ENCODE measurements around the gene GP9.
A peak's percentile ranks its signal among the peaks of the same experiment; 100 is the strongest.

The GP9 gene

DNA sequence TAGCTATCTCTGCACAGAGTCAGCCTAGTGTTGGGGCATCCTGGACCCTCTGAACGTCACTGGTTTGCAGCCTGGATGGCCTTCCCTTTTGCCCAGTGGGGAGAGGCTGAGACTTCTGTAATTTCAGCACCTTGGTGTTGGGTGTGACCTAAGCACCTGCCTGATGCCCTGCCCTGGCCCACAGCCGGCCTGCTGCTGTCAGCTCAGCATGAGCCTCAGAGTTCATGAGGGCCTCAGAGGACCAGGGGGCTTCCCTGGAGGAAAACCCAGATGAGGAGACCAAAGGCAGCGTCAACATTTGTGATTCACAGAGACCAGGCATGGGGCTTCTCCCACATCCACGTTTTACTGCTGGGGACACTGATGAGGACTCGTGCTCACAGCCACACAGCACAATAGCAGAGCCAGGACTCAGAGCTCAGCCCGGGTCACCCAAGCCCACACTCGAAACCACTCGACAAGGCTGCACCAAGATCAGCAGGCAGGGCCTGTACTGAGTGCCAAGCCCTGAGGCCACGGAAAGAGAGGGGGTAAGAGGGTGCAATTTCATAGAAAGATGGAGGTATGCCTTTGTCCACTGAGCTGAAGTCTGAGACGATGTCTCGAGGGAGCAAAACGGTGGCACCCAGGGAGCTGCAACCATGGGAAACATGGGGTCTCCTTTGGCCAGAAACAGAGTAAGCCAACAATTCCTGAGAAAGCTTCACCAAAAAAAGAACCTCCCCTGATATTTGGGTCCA lies 9.9 kb upstream of the GP9 start:
- TF ChIP-seq POLR2A (IDR thresholded peaks at IDR 0.05; ENCODE audit: low read length) (no peak), GATA1 (IDR thresholded peaks at IDR 0.05; ENCODE audit: low read depth, low read length) (no peak)

DNA sequence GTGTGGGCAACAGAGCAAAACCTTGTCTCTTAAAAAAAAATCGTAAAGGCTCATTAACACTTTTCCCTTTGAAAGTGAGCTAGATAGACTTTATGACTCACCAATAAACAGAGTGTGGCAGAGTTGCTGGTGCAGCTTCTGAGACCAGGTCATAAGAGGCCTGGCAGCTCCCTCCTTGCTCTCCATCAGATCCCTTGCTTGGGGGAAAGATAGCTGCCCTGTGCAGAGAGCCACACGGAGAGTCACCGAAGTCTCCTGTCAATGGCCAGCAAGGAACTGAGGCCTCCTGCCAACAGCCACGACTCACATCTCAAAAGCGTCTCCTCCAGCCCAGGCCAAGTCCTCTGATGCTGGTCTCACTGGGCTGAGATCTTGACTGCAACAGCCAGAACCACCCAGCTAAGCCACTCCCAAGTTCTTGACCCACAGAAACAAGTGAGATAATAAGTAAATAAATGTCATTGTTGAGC lies 8.7 kb upstream of the GP9 start:
- peak; percentile 73 to 76 for DNase-seq
- peak; percentile 14 for TF ChIP-seq POLR2A (IDR thresholded peaks at IDR 0.05; ENCODE audit: low read length)
- no peak for TF ChIP-seq GATA1 (IDR thresholded peaks at IDR 0.05; ENCODE audit: low read depth, low read length)

More for the DNA sequence above, 9.9 kb upstream of the GP9 start:
- DNase-seq = no peak

DNA sequence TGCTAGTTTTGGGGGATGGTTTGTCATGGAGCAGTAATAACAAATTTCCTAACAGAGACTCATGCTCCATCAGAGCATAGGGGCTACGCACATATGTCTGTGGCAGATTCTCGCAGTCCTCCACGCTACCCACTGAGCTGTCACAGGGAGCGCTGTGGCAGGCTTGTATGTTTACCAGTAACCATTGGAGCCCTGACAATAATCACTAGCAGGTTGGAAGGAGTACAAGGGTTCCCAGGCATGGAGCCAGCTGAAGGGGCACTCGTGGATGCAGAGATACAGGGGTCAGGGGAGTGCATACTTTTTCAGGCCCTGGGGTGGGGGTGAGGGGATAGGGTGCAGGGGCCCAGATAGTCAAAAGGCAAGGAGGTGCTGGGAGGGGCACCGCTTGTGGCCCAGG lies 7.9 kb upstream of the GP9 start:
- TF ChIP-seq GATA1 (IDR thresholded peaks at IDR 0.05; ENCODE audit: low read depth, low read length) (no peak), POLR2A (IDR thresholded peaks at IDR 0.05; ENCODE audit: low read length) (no peak)

DNA sequence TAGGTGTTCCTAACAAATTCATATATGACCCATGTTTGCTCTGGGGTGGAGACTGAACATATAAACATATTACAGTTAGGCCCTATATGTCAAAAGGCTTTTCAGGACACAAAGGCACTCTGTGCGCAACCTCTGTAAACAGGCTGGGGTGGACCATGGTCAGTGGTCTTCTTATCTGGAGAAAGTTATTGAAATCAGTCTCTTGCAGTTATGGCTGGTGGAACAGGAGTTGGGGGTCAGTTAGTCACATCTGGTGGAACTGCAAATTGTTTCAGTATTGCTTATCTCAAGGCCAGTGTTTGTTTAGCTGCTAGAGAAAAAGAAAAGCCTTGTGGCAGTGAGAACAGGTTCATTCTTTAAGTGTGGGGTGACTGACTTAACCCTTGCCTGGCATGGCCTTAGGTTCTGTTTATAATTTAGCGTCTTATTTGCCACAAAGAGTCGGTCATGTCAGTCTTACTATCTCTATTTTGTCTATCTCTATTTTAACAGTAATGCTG lies 5.9 kb upstream of the GP9 start:
- peak; percentile 74 to 94 for DNase-seq
- TF ChIP-seq POLR2A (IDR thresholded peaks at IDR 0.05; ENCODE audit: low read length) = peak; percentile 21
- TF ChIP-seq GATA1 (IDR thresholded peaks at IDR 0.05; ENCODE audit: low read depth, low read length) = peak; percentile 19

More for the DNA sequence above, 7.9 kb upstream of the GP9 start:
- DNase-seq = peak; percentile 79 to 93

DNA sequence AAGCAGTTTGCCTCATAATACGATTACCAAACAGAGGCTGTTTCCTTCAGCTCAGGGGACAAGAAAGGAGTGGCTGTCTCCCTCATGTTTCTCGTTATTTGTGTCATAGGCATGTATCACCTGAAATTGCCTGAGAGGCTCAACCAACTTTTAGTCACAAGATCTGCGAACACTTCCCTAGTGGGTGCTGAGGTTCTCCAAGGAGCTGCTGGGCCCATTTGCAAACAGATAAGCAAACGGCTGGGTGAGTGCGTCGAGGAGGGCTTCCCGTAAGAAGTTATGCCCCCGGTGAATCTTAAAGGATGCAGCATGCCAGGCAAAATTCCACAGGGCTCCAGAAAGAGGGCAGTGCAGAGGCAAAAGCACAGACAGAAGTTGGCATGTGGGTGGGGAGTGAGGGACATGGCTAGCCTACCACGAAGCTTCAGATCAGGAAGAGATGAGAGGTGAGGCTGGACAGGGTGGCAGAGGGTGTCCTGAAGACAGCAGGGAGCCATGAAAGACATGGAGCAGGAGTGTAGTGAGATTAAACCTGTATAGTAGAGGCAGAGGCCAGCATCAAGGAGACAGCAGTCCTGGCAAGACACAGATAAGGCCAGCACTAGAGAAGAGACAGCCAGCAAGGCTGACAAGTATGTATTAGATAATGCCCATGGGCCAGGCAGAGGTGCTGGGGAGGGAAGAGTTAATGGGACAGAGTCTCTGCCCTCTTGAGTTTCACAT lies 4.0 kb upstream of the GP9 start:
- TF ChIP-seq GATA1 (IDR thresholded peaks at IDR 0.05; ENCODE audit: low read depth, low read length) = peak; percentile 67
- TF ChIP-seq POLR2A (IDR thresholded peaks at IDR 0.05; ENCODE audit: low read length) = peak; percentile 69
- peak; percentile 85 to 95 for DNase-seq

DNA sequence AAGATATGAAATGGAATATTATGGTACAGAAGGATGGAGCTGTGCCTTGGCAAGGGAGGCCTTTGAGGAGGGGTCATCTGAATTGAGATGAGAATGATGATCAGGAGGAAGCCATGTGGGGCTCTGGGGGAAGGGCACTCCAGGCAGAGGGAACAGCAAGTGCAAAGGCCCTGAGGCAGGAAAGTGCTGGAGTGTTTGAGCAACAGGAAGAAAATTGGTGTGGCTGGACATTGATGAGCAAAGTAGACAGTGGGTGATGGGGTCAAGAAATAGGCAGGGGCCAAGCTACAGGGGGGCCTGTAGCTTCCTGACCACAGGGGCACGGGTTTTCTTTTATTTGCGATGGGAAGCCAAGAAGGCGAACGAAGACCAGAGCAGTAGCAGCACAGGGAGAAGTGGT lies 3.3 kb upstream of the GP9 start:
- no peak for DNase-seq
- TF ChIP-seq GATA1 (IDR thresholded peaks at IDR 0.05; ENCODE audit: low read depth, low read length) (no peak), POLR2A (IDR thresholded peaks at IDR 0.05; ENCODE audit: low read length) (no peak)

DNA sequence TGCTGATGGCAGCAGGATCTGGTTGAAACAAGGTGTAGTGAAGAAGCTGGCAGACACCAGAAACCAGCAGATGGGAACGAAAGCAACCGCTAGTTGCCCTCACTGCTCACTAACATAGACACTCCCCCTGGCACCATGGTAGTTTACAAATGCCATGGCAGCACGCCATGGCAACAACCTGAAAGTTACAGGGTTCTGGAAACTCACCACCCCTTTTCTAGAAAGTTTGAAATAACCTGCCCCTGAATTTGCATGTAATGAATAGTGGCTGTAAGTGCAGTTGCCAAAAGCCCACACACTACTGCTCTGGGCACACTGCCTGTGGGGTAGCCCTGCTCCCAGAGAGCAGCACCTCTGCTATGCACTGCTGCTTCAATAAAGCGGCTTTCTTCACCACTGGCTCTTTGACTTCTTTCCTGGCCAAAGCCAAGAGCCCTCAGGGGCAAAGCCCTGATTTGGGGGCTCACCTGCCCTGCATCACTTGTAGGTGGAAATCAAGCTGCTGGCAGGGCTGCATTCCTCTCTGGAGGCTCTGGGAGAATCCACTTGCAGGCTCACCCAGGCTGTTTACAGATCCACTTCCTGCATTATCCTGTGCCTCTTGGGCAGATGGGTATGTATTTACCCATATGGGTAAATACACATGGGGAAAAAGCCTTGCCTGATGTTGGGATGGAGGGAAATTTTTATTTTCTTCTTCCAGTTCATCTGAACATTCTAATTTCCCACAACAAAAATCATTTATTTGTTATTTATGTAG lies 2.0 kb upstream of the GP9 start:
- TF ChIP-seq POLR2A (IDR thresholded peaks at IDR 0.05; ENCODE audit: low read length) = peak; percentile 52
- no peak for TF ChIP-seq GATA1 (IDR thresholded peaks at IDR 0.05; ENCODE audit: low read depth, low read length)
- no peak for DNase-seq

DNA sequence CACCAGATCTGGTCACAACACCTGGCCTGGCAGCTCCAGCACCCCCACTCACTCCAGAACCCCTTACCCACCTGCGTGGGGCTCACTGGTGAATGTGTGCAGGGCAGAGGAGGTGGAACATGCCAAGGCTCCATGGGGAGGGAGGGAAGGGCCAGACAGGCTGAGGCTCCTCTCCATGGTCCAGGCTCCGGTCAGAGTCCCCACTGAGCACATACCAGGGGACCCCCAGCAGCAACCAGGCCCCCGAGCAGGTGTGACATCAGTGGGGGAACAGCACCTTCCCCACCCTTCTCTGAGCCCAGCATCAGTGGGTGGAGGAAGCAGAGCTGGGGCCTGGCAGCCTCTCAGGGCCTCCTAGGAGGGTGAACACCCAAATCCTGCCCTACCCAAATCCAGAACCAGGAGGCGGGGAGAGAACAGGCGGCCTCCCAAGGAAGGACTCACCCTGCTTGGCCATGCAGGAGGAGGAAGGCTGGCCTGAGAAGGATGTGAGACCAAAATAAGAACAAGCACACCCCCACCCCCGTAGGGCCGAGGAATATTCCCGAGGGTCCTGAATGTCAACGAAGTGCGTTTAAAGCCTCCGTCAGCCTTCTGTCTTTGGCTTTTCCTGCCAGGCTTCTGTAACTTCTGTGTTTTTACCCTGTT lies 1.1 kb upstream of the GP9 start:
- TF ChIP-seq GATA1 (IDR thresholded peaks at IDR 0.05; ENCODE audit: low read depth, low read length) = no peak
- TF ChIP-seq POLR2A (IDR thresholded peaks at IDR 0.05; ENCODE audit: low read length) = no peak

DNA sequence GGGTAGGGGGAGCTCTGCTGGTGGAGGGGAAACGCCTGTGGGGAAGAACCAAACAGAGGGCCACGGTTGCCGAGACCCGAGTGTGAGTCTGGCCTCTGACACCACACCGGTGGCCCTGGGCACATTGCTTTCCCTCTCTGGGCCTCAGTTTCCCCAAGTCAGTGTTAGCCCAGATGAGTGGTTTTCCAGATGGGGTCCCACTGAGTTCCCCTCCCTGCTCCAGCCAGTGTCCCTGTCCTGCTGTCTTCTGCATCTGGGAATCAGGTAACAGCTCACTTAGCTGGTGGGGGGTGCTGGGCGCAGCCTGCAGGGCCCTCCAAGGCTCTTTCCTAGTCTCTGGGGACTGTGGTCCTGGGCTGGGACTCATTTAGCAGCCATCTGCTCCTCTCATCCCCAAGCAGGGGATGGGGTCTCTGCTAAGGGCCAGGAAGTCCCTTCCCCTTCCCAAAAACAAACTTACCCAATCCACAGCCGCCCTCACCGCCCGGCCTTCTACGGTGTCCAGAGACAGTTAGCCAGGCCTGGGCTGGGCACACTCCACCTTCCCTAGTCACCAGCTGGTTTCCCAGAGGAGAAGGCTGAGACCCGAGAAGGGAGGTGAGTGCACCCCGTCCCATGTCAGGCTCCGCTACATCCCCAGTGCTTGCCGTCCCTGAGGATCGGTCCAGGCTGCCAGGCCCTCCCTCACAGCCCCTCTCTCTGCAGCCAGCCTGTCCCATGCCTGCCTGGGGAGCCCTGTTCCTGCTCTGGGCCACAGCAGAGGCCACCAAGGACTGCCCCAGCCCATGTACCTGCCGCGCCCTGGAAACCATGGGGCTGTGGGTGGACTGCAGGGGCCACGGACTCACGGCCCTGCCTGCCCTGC lies 676 bp downstream of the GP9 start:
- DNase-seq = no peak
- TF ChIP-seq POLR2A (IDR thresholded peaks at IDR 0.05; ENCODE audit: low read length) = no peak
- TF ChIP-seq GATA1 (IDR thresholded peaks at IDR 0.05; ENCODE audit: low read depth, low read length) = no peak

More for the DNA sequence above, 1.1 kb upstream of the GP9 start:
- DNase-seq = no peak

DNA sequence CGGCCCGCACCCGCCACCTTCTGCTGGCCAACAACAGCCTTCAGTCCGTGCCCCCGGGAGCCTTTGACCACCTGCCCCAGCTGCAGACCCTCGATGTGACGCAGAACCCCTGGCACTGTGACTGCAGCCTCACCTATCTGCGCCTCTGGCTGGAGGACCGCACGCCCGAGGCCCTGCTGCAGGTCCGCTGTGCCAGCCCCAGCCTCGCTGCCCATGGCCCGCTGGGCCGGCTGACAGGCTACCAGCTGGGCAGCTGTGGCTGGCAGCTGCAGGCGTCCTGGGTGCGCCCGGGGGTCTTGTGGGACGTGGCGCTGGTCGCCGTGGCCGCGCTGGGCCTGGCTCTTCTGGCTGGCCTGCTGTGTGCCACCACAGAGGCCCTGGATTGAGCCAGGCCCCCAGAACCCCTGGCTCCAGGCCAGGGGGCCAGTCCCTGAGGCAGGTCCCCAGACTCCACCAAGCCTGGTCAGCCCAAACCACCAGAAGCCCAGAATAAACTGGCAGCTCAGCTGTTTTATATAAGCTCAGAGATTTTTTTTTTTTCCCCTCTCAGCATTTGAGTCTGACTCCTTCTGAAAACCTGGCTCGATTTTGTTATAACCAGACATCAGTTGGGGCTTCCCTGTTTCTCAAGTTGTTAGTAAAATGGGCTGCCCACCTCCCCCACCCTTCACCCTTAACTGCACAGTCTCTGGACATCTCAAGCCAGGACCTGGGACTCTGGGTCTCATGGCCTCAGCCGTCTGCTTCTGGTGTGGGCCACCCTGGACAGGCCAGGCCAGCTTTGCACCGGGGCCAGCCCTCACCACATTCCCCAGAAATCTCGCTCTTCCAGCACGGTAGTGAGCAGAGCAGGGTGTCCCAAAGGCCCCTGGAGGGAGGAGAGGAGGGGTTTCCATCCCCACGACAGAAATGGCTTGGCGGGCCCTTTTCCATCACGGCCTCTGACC lies 1.6 kb downstream of the GP9 start:
- TF ChIP-seq POLR2A (IDR thresholded peaks at IDR 0.05; ENCODE audit: low read length) = no peak
- no peak for TF ChIP-seq GATA1 (IDR thresholded peaks at IDR 0.05; ENCODE audit: low read depth, low read length)
- DNase-seq = no peak

DNA sequence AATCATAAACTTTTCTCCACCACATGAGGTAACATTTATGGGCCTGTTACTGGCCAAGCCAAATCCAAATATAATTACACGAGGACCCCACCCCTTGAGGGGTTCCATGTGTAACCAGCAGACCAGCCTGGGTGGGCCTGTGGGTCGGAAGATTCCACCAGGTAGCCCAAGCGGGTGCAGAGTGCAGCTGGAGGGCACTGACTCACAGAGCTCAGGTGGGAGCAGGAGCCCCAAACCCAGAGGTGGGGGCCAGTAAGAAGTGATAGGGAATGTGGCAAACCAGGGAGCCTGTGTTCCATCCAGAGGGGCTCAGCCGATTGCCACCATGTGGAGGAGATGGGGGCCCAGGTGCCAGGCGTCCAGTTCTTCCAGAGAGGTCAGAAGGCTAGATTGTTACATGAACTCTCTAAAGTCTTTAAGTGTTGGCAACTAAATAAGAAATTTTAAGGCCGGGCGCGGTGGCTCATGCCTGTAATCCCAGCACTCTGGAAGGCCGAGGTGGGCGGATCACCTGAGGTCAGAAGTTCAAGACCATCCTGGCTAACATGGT lies 2.6 kb downstream of the GP9 start:
- DNase-seq = no peak
- TF ChIP-seq GATA1 (IDR thresholded peaks at IDR 0.05; ENCODE audit: low read depth, low read length) (no peak), POLR2A (IDR thresholded peaks at IDR 0.05; ENCODE audit: low read length) (no peak)
